HL-60 (cell line): Measurements from ENCODE around the gene HAO1.

Source experiments
- DNase-seq, 2 experiments: peaks; one replicate each; pipeline ENCODE4 v3.0.0-alpha.2; 2010 to 2020; ENCODE audit warnings: low read depth in 1 of 2, low spot score in 1 of 2
- H3K27ac ChIP-seq: fragments of 250-450 bp; sonication (Bioruptor Pico); replicated peaks from 2 replicates; pipeline ENCODE4 v1.5.1; 2020; ENCODE audit warnings: mild to moderate bottlenecking, moderate library complexity
- H3K27me3 ChIP-seq: fragments of 250-450 bp; sonication (Bioruptor Pico); 2 replicates; pipeline ENCODE4 v1.5.1; 2021; ENCODE audit warnings: mild to moderate bottlenecking, moderate library complexity; ENCODE audit not compliant: insufficient read depth, poor library complexity, severe bottlenecking
- H3K4me3 ChIP-seq: replicated peaks from 2 replicates; pipeline ENCODE4 v1.5.1; 2011; ENCODE audit warnings: mild to moderate bottlenecking, control low read depth, low read length; ENCODE audit not compliant: insufficient read depth
- GABPA ChIP-seq: IDR thresholded peaks from 2 replicates; pipeline ENCODE4 v1.6.1; 2012; ENCODE audit warnings: low read depth
- POLR2AphosphoS5 ChIP-seq: IDR thresholded peaks from 2 replicates; pipeline ENCODE4 v1.6.1; 2012; ENCODE audit warnings: low read depth
- SPI1 ChIP-seq: IDR thresholded peaks from 2 replicates; pipeline ENCODE4 v1.6.1; 2012; ENCODE audit warnings: low read depth, mild to moderate bottlenecking, borderline replicate concordance
- TF ChIP-seq, protein P1 (sequence below): IDR thresholded peaks from 2 replicates; pipeline ENCODE4 v1.6.1; 2012; ENCODE audit warnings: low read depth; ENCODE audit not compliant: insufficient replicate concordance
- TF ChIP-seq, protein P2 (sequence below): IDR thresholded peaks from one replicate; pipeline ENCODE4 v1.5.1; 2011; ENCODE audit warnings: low read length, control low read depth, inconsistent platforms; ENCODE audit not compliant: insufficient read depth

The HAO1 gene

GRCh38 chr20:7889736-7890135 is 50.5 kb downstream of the HAO1 start:
- TF ChIP-seq SPI1 (no peak), POLR2AphosphoS5 (no peak), GABPA (no peak)
- TF ChIP-seq, protein P1, sequence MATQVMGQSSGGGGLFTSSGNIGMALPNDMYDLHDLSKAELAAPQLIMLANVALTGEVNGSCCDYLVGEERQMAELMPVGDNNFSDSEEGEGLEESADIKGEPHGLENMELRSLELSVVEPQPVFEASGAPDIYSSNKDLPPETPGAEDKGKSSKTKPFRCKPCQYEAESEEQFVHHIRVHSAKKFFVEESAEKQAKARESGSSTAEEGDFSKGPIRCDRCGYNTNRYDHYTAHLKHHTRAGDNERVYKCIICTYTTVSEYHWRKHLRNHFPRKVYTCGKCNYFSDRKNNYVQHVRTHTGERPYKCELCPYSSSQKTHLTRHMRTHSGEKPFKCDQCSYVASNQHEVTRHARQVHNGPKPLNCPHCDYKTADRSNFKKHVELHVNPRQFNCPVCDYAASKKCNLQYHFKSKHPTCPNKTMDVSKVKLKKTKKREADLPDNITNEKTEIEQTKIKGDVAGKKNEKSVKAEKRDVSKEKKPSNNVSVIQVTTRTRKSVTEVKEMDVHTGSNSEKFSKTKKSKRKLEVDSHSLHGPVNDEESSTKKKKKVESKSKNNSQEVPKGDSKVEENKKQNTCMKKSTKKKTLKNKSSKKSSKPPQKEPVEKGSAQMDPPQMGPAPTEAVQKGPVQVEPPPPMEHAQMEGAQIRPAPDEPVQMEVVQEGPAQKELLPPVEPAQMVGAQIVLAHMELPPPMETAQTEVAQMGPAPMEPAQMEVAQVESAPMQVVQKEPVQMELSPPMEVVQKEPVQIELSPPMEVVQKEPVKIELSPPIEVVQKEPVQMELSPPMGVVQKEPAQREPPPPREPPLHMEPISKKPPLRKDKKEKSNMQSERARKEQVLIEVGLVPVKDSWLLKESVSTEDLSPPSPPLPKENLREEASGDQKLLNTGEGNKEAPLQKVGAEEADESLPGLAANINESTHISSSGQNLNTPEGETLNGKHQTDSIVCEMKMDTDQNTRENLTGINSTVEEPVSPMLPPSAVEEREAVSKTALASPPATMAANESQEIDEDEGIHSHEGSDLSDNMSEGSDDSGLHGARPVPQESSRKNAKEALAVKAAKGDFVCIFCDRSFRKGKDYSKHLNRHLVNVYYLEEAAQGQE: no peak
- TF ChIP-seq, protein P2, sequence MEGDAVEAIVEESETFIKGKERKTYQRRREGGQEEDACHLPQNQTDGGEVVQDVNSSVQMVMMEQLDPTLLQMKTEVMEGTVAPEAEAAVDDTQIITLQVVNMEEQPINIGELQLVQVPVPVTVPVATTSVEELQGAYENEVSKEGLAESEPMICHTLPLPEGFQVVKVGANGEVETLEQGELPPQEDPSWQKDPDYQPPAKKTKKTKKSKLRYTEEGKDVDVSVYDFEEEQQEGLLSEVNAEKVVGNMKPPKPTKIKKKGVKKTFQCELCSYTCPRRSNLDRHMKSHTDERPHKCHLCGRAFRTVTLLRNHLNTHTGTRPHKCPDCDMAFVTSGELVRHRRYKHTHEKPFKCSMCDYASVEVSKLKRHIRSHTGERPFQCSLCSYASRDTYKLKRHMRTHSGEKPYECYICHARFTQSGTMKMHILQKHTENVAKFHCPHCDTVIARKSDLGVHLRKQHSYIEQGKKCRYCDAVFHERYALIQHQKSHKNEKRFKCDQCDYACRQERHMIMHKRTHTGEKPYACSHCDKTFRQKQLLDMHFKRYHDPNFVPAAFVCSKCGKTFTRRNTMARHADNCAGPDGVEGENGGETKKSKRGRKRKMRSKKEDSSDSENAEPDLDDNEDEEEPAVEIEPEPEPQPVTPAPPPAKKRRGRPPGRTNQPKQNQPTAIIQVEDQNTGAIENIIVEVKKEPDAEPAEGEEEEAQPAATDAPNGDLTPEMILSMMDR: no peak
- no peak overlapping the region for H3K27ac ChIP-seq

GRCh38 chr20:7883741-7884140 is 56.5 kb downstream of the HAO1 start:
- TF ChIP-seq, protein P2: no peak
- TF ChIP-seq, protein P1: no peak
- no peak for TF ChIP-seq POLR2AphosphoS5
- TF ChIP-seq GABPA: no peak
- TF ChIP-seq SPI1: no peak
- H3K27me3 ChIP-seq: no peaks in the 10 kb centered on the region

More at GRCh38 chr20:7889736-7890135, 50.5 kb downstream of the HAO1 start:
- Histone ChIP-seq H3K27me3 (no peaks in the 10 kb centered on the region), H3K4me3 (no peak overlapping the region)
- no peak for DNase-seq

DNA sequence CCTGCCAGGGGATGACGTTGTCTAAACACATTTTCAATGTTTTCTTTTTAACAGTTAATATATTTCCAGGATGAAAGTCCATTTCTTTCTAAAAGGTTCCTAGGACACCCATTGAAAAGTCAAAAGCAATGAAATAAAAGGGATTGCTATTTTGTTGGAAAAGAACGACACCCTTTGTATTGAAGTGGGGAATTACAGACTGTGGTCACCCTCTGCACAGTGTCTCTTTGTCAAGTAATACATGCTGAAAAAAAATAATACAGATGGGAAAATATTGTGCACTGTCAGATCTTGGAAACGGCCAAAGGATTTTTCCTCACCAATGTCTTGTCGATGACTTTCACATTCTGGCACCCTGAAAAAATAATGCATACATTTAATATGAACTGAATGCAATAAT is 56.9 kb downstream of the HAO1 start:
- Histone ChIP-seq H3K27me3 (no peaks in the 10 kb centered on the region), H3K27ac (no peak overlapping the region), H3K4me3 (no peak overlapping the region)
- TF ChIP-seq, protein P1: no peak
- TF ChIP-seq, protein P2: no peak
- DNase-seq: no peak

More at GRCh38 chr20:7883741-7884140, 56.5 kb downstream of the HAO1 start:
- Histone ChIP-seq H3K27ac (no peak overlapping the region), H3K4me3 (no peak overlapping the region)
- no peak for DNase-seq
